ENCODE measurements around the gene ARL8A.
A peak's percentile ranks its signal among the peaks of the same experiment; 100 is the strongest.

DNA sequence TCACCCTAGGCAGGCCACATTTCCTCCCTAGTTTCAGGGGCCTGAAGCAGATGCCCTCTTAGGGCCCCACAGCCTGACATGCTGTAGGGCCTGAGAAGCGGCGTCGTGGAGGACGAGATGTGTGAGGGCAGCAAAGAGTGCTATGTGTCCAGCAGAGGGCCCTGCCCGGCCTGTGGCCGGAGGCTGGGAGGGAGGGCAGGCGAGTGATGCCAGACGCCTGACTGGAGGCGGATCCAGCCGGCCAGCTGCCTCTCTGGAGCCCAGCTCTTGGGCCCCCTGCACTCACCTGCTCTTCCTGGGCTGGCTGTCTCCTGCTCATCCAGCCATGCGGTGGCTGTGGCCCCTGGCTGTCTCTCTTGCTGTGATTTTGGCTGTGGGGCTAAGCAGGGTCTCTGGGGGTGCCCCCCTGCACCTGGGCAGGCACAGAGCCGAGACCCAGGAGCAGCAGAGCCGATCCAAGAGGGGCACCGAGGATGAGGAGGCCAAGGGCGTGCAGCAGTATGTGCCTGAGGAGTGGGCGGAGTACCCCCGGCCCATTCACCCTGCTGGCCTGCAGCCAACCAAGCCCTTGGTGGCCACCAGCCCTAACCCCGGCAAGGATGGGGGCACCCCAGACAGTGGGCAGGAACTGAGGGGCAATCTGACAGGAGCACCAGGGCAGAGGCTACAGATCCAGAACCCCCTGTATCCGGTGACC lies 21.8 kb downstream of the ARL8A start, which contains the start of gene GPR37L1:
- TF ChIP-seq POLR2AphosphoS5 (IDR thresholded peaks at IDR 0.05) = no peak
- TF ChIP-seq CTCF (IDR thresholded peaks at IDR 0.05) = peak; percentile 32 to 74 (median 41)
- no peak for TF ChIP-seq POLR2A (IDR thresholded peaks at IDR 0.05)

Measured in upper lobe of left lung (tissue), 4 donors.